Mesenteric fat pad (tissue), 1 donor: ENCODE measurements around the gene SLC1A4. TPM values are rescaled to one million over a fixed set of nuclear protein-coding genes. Genes with fewer than 3 reads are reported as not detected.
"Not testable (repeated sequence)": the region's sequence is repeated elsewhere in the genome, so short reads cannot be mapped to it uniquely, and the experiment has no call there.

Experiments
- DNase-seq: peaks from one replicate; pipeline ENCODE4 v3.0.0-alpha.2; 2020; ENCODE audit warnings: low spot score
- total RNA-seq: library from RNA; stranded (reverse); fragmentation: NEBNext Ultra II Directional; extraction: Animal tissue kit (Norgen Biotek cat#: 25700); gene quantifications from one replicate; pipeline ENCODE4 v1.2.1, GENCODE V29; 2021
- donor health status: DM: yes; HTN: yes; CAD: no.

SLC1A4 gene
- total RNA-seq, 1 donor from 2014 or later: 6.8 TPM

- DNase-seq: no peak
Measured at GRCh38 chr2:64963719-64964118, 25.5 kb upstream of the SLC1A4 start.

DNA sequence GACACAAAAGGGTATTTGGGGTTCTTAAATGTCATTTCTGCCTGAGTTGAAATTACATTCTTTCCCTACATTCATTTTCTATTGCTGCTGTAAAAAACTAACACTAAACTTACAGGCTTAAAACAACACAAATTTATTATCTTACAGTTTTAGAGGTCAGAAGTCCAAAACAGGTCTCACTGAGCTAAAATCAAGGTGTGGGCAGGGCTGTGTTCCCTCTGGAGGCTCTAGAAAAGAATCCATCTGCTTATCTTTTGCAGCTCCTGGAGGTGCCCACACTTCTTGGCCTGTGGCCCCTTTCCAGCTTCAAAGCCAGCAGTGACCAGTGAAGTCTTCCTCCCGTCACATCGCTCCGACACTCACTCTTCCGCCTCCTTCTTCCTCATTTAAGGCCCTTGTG lies 23.2 kb upstream of the SLC1A4 start:
- no peak for DNase-seq

- no peak for DNase-seq
Measured at GRCh38 chr2:64966839-64967238, 22.4 kb upstream of the SLC1A4 start.

- DNase-seq: no peak
Measured at GRCh38 chr2:64967601-64968000, 21.6 kb upstream of the SLC1A4 start.

GRCh38 chr2:64969086-64969485 lies 20.1 kb upstream of the SLC1A4 start:
- DNase-seq: not testable (repeated sequence)

- no peak for DNase-seq
Measured at GRCh38 chr2:64970495-64970894, 18.7 kb upstream of the SLC1A4 start.

DNA sequence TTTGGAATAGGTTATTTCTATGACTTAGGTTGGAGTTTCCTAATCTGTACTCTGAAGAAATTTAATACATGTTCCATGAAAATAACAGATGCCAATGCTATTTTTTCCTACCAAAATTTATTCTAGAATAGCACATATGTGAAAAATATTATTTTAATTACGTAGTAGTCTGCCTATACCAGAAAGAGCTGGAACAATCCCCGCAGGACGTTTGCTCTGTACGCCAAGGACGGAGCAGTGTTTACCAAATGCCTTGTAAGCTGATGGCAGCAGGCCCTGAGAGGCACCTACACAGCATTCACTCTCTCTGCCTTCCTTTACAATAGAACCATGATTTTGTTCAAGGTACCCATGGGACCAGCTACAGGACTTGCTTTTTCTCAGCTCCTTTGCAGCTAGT lies 16.8 kb upstream of the SLC1A4 start:
- DNase-seq: no peak

DNA sequence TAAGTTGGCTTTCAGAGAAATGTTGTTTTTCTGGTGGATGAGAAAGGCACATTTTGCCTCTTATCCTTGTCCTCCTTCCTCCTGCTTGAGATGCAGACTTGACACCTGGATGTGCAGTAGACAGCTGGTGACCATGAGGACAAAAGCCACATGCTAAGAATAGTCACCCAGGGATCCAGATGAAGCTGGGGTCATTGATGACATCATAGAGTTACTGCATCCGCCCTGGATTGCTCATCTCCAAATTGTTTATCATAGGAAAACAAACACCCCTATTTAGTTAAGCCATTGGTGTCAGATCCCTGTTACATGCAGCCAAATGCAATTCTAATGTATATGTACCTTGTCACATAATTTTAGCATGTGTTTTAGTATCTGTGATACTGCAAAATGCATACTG lies 16.3 kb upstream of the SLC1A4 start:
- no peak for DNase-seq

- DNase-seq: no peak
Measured at GRCh38 chr2:64975232-64975821, 13.9 kb upstream of the SLC1A4 start.

- no peak for DNase-seq
Measured at GRCh38 chr2:64976276-64976675, 12.9 kb upstream of the SLC1A4 start.

GRCh38 chr2:64978514-64979268 lies 10.5 kb upstream of the SLC1A4 start:
- DNase-seq: no peak

- no peak for DNase-seq
Measured at GRCh38 chr2:64979744-64980143, 9.5 kb upstream of the SLC1A4 start.

DNA sequence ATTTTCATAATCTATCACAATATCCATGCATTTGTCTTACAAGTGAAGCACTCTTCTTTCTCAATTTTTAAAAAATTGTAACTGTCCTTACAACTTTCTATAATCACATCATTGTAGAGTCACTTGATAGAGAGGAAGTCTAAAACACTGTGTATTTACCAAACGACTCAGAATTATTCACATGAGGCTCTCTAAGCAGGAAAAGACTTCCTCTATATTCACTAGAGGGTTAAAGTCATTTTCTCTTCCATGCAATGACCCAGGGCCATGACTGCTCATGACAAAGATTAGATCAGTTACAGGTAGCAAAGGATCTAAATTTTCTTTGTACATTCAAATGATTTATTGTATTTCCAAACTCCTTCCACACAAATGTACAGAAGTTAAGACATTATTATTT lies 9.0 kb upstream of the SLC1A4 start:
- DNase-seq: no peak

- no peak for DNase-seq
Measured at GRCh38 chr2:64982311-64982857, 6.8 kb upstream of the SLC1A4 start.

DNA sequence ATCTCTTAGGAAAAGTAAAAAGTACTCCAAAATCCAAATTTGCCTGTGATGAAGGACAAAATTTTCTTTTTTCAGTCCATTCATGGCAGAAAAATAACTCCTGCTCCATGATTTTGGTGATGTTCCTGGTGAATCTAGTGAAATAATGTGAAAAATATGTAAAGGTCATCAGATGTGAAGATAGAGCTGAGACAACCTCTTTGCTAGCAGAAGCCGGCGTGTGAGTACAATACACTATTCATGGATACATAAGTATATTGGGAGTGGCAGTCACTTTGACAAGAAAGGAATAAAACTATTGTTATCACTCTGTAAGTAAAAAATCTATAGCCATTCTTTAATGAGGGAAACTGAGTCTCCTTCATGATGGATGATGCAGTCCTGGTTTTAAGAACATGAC lies 6.3 kb upstream of the SLC1A4 start:
- no peak for DNase-seq

GRCh38 chr2:64985447-64985846 lies 3.8 kb upstream of the SLC1A4 start:
- DNase-seq: no peak

DNA sequence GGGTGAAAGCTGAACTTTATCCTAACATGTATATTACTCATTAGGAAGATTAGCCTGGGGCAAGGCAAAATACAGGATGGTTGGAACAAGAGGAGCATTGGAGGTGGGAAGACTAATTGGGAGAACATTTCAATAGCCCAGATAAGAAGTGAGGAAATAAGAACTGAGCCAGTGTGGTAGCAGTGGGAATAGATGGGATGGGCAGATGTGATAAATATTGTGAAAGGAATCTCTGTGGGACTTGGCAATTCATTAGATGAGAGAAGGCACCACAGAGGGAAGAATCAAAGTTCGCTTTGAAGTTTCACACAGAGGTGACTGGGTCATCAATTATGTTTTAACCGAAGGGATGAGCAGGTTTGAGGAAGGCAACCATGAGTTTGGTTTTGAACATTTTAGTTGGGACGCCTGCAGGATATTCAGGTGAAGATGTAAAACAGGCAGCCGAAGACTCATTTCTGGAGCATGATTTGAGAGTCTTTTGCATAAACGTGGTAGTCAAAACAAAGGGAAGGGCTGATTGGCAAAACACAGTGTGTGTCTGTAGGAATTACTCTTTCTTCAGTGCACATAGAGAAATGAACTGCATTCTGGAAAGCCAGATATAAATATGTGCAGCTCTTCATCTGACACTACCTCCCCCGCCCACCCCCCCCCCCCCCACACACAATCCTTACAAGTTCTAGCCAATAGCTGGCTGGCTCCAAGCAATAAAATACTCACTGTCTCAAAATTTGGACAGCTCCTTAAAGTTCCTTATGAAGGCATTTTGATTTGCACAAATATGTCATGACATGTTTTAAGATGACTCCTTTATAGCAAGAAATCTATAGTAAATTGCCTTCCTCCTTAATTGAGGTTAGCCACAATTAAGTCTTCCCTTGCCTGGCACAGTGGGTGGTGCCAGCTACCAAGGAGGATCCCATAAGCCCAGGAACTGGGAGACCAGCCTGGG lies 1.9 kb upstream of the SLC1A4 start:
- no peak for DNase-seq

GRCh38 chr2:64987956-64988419 lies 1.2 kb upstream of the SLC1A4 start:
- no peak for DNase-seq

GRCh38 chr2:64988420-64989125 lies 626 bp upstream of the SLC1A4 start:
- no peak for DNase-seq

DNA sequence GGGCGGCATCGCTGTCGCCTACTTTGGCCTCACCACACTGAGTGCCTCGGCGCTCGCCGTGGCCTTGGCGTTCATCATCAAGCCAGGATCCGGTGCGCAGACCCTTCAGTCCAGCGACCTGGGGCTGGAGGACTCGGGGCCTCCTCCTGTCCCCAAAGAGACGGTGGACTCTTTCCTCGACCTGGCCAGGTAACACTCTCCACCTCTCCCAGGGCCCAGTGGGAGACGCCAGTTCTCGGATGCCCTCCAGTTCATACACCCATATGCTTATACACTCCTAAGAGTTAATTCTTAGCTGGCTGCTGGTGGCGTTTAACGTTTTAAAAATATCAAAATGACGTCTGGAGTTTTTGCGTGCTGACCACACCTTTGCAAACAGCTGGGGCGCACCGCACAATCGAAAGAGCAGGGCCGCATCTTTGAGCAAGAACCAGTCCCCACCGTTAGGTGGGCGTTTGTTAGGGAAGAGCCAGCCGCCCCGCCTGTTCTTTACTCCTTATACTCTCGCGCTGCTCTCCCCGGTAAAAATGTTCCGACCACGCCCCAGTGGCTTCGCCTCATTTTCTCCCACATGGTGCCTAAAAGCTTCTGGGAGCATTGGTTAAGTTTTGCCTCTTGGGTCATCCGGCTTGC lies 899 bp downstream of the SLC1A4 start:
- DNase-seq: no peak
